Medulla oblongata (tissue), 1 donor: ENCODE measurements around the gene AKT3.

ENCODE experiments used
- DNase-seq: peaks from one replicate; pipeline ENCODE4 v3.0.0-alpha.2; 2015; ENCODE audit errors: extremely low spot score

AKT3 gene

GRCh38 chr1:243507001-243507671 is 342.9 kb downstream of the AKT3 start:
- peak; percentile 67 for DNase-seq

GRCh38 chr1:243505986-243506689 is 343.9 kb downstream of the AKT3 start:
- DNase-seq: no peak

GRCh38 chr1:243503155-243503554 is 346.9 kb downstream of the AKT3 start:
- no peak for DNase-seq

- DNase-seq: peak; percentile 64
Measured at GRCh38 chr1:243501002-243501401, 349.0 kb downstream of the AKT3 start.

GRCh38 chr1:243500512-243500911 is 349.5 kb downstream of the AKT3 start:
- no peak for DNase-seq

GRCh38 chr1:243499711-243500110 is 350.3 kb downstream of the AKT3 start:
- DNase-seq: no peak

- DNase-seq: no peak
Measured at GRCh38 chr1:243499248-243499647, 350.8 kb downstream of the AKT3 start.

GRCh38 chr1:243497939-243498681 is 351.9 kb downstream of the AKT3 start:
- DNase-seq: no peak

- DNase-seq: no peak
Measured at GRCh38 chr1:243496806-243497205, 353.2 kb downstream of the AKT3 start.

GRCh38 chr1:243496187-243496646 is 353.8 kb downstream of the AKT3 start:
- peak; percentile 87 for DNase-seq

GRCh38 chr1:243495442-243496186 is 354.4 kb downstream of the AKT3 start:
- DNase-seq: peak; percentile 80

GRCh38 chr1:243494741-243495431 is 355.2 kb downstream of the AKT3 start:
- no peak for DNase-seq

- DNase-seq: no peak
Measured at GRCh38 chr1:243493156-243494129, 356.6 kb downstream of the AKT3 start.

GRCh38 chr1:243490748-243491686 is 359.0 kb downstream of the AKT3 start:
- no peak for DNase-seq

- no peak for DNase-seq
Measured at GRCh38 chr1:243489681-243490546, 360.1 kb downstream of the AKT3 start.

GRCh38 chr1:243489158-243489527 is 360.9 kb downstream of the AKT3 start:
- DNase-seq: no peak

GRCh38 chr1:243488459-243489157 is 361.4 kb downstream of the AKT3 start:
- DNase-seq: no peak
